GM12878 (cell line): ENCODE results near the gene TBX4.

Experiments used
- ASH2L ChIP-seq: fragments of 300-600, 200-600 bp; sonication (generic); IDR thresholded peaks from 2 replicates; pipeline ENCODE4 v1.6.1; 2017; ENCODE audit warnings: low read depth, mild to moderate bottlenecking, borderline replicate concordance
- JUND ChIP-seq: IDR thresholded peaks from 2 replicates; pipeline ENCODE4 v1.6.1; 2012; ENCODE audit warnings: low read depth, mild to moderate bottlenecking, low read length, improper control_type of control experiment, moderate library complexity
- NR2C2 ChIP-seq: IDR thresholded peaks from 2 replicates; pipeline ENCODE4 v1.6.1; 2011; ENCODE audit warnings: borderline replicate concordance, low read depth; ENCODE audit not compliant: control insufficient read depth, insufficient read length
- POLR2AphosphoS5 ChIP-seq: IDR thresholded peaks from 2 replicates; pipeline ENCODE4 v1.6.1; 2011; ENCODE audit warnings: mild to moderate bottlenecking, low read length, inconsistent platforms
- SMC3 ChIP-seq: IDR thresholded peaks from 2 replicates; pipeline ENCODE4 v1.6.1; 2011; ENCODE audit warnings: low read length, improper control_type of control experiment, borderline replicate concordance
- TF ChIP-seq, protein P1 (sequence below): IDR thresholded peaks from 2 replicates; pipeline ENCODE4 v1.6.1; 2012; ENCODE audit warnings: low read length, inconsistent platforms
- TF ChIP-seq, protein P2 (sequence below), 3 experiments: IDR thresholded peaks in 2 of 3; conservative IDR thresholded peaks in 1 of 3; 2 replicates each; pipeline ENCODE4 v1.5.1; 2011; ENCODE audit warnings: low read depth in 3 of 3, low read length in 3 of 3, mild to moderate bottlenecking in 3 of 3, control low read depth in 2 of 3, moderate library complexity in 2 of 3, inconsistent platforms in 1 of 3, mixed read lengths in 1 of 3; ENCODE audit not compliant: control insufficient read depth in 2 of 3, insufficient read depth in 1 of 3; ENCODE audit errors: extremely low read depth in 1 of 3

DNA sequence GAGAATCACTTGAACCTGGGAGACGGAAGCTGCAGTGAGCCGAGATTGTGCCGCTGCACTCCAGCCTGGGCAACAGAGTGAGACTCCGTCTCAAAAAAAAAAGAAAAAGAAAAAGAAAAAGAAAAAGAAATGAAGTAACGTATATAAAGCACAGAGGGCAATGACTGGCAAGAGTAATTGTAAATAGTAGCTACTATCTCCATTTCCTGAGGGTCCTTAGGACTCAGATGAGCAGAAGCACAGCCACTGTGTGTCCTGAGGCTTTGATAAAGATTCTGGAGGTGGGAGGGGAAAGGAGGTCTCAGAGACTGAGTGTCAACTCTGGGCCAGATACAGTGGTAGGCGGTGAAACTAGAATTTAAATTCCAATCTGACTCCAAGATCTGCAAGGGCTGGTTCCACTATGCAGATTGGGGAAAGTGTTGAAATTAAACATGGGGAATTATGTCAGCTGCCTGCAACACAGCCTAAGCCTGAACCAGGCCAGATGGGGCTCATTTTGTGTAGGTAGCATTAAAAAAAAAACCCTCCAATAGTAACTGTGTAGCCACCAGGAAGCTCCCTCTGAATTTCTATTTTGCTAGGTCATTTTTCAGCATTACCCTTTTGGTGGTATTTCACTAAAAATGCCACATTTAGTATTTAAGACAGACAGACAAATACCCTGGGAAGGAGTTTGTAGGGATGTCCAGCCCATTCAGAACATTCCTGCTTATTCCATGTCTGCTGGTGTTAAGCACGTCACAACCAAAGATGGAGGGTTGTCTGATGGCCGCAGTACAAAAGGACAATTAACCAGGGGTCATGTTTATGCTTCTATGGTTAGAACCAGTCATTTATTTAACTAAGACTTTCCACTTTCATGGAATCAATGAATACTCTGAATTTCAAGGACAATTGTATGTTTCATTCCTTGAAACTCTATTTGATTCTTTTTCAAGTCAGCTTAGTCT lies 46.1 kb downstream of the TBX4 start:
- no peak for TF ChIP-seq ASH2L
- TF ChIP-seq NR2C2: no peak
- TF ChIP-seq, protein P1, sequence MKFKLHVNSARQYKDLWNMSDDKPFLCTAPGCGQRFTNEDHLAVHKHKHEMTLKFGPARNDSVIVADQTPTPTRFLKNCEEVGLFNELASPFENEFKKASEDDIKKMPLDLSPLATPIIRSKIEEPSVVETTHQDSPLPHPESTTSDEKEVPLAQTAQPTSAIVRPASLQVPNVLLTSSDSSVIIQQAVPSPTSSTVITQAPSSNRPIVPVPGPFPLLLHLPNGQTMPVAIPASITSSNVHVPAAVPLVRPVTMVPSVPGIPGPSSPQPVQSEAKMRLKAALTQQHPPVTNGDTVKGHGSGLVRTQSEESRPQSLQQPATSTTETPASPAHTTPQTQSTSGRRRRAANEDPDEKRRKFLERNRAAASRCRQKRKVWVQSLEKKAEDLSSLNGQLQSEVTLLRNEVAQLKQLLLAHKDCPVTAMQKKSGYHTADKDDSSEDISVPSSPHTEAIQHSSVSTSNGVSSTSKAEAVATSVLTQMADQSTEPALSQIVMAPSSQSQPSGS: no peak
- TF ChIP-seq SMC3: no peak
- TF ChIP-seq POLR2AphosphoS5: no peak
- TF ChIP-seq JUND: no peak
- TF ChIP-seq, protein P2, sequence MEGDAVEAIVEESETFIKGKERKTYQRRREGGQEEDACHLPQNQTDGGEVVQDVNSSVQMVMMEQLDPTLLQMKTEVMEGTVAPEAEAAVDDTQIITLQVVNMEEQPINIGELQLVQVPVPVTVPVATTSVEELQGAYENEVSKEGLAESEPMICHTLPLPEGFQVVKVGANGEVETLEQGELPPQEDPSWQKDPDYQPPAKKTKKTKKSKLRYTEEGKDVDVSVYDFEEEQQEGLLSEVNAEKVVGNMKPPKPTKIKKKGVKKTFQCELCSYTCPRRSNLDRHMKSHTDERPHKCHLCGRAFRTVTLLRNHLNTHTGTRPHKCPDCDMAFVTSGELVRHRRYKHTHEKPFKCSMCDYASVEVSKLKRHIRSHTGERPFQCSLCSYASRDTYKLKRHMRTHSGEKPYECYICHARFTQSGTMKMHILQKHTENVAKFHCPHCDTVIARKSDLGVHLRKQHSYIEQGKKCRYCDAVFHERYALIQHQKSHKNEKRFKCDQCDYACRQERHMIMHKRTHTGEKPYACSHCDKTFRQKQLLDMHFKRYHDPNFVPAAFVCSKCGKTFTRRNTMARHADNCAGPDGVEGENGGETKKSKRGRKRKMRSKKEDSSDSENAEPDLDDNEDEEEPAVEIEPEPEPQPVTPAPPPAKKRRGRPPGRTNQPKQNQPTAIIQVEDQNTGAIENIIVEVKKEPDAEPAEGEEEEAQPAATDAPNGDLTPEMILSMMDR (IDR thresholded peaks at IDR 0.05 in 2 of 3, conservative IDR thresholded peaks at IDR 0.05 in 1 of 3; ENCODE audit: control insufficient read depth in 2 of 3, extremely low read depth in 1 of 3, insufficient read depth in 1 of 3, low read depth in 3 of 3, low read length in 3 of 3): no peak
